Kidney (tissue), 14 donors: ENCODE data around the gene TBC1D1. TPM values are rescaled to one million over a fixed set of nuclear protein-coding genes. Genes with fewer than 3 reads are reported as not detected.

ENCODE experiments used
- DNase-seq, 5 donors: peaks; one replicate each; pipeline ENCODE4 v3.0.0-alpha.2; 2013 to 2020
- FAIRE-seq: peaks from 2 replicates; lab custom pipeline; 2012; peaks lifted over from hg19 to GRCh38; lab: Jason Lieb, UNC
- H3K27ac ChIP-seq, 2 donors: one replicate each; pipeline ENCODE4 v1.7.0; 2013; ENCODE audit warnings: low read depth in 2 of 2, low read length in 2 of 2, inconsistent platforms in 1 of 2
- H3K27me3 ChIP-seq: one replicate; pipeline ENCODE4 v1.7.1; 2013; ENCODE audit warnings: low read length, inconsistent platforms; ENCODE audit not compliant: control insufficient read depth, insufficient read depth
- H3K36me3 ChIP-seq, 3 donors: one replicate each; pipeline versions ENCODE4 v1.7.0 to v1.7.1; 2013; ENCODE audit warnings: low read length in 3 of 3, control low read depth in 1 of 3, inconsistent platforms in 1 of 3; ENCODE audit not compliant: insufficient read depth in 3 of 3, control insufficient read depth in 2 of 3
- H3K4me1 ChIP-seq, 3 donors: one replicate each; pipeline versions ENCODE4 v1.7.0 to v1.7.1; 2013; ENCODE audit warnings: low read length in 3 of 3, inconsistent platforms in 1 of 3, low read depth in 1 of 3; ENCODE audit not compliant: control insufficient read depth in 2 of 3, insufficient read depth in 2 of 3
- H3K4me3 ChIP-seq, 3 donors: one replicate each; pipeline versions ENCODE4 v1.7.0 to v1.8.1; 2013; ENCODE audit warnings: low read length in 3 of 3, control low read depth in 1 of 3, inconsistent platforms in 1 of 3
- H3K9ac ChIP-seq, 3 donors: one replicate each; pipeline versions ENCODE4 v1.7.0 to v1.7.1; 2013; ENCODE audit warnings: low read length in 3 of 3, control low read depth in 1 of 3, inconsistent platforms in 1 of 3
- H3K9me3 ChIP-seq, 3 donors: one replicate each; pipeline versions ENCODE4 v1.7.0 to v1.7.1; 2013; ENCODE audit warnings: low read length in 3 of 3, control low read depth in 1 of 3, inconsistent platforms in 1 of 3; ENCODE audit not compliant: control insufficient read depth in 2 of 3, insufficient read depth in 1 of 3
- CTCF ChIP-seq: IDR thresholded peaks from 3 replicates; pipeline ENCODE4 v1.5.1; 2012; ENCODE audit warnings: mild to moderate bottlenecking, moderate library complexity, borderline replicate concordance; ENCODE audit not compliant: insufficient read depth; ENCODE audit errors: extremely low read depth
- intact Hi-C: fragments of 100-400 bp; cut with DNase I; formaldehyde crosslinking; loops from one replicate; pipeline ENCODE4 v1.11.1; 2022
- polyA plus RNA-seq: library from polyadenylated mRNA; stranded (reverse); fragments of 350-450 nt; fragmentation: Illumina TruSeq; extraction: RNeasy Lipid Tissue Mini Kit (QIAGEN cat#74804); gene quantifications from one replicate; pipeline ENCODE4 v1.2.3, GENCODE V29; 2014; ENCODE audit warnings: low read depth, low replicate concordance; ENCODE audit not compliant: insufficient read depth
- total RNA-seq: library from RNA; stranded (reverse); fragmentation: NEBNext Ultra II Directional; extraction: Animal tissue kit (Norgen Biotek cat#: 25700); gene quantifications from one replicate; pipeline ENCODE4 v1.2.1, GENCODE V29; 2021
- donor health status: control.
- donor health status: control.
- donor health status: control.
- donor health status: control.
- donor health status: control.
- donor health status: DM: yes; HTN: yes; CAD: no.
- donor health status: Normal renal cell carcinoma (clear cell type).

TBC1D1 gene
- total and polyA plus RNA-seq, 2 donors from 2014 or later: 170 to 182 TPM

- Histone ChIP-seq H3K36me3 (no peaks in the 10 kb centered on the region), H3K27me3 (no peaks in the 10 kb centered on the region), H3K9ac (no peak overlapping the region), H3K9me3 (no peaks in the 10 kb centered on the region), H3K4me1 (peaks cover 0 to 5% (median 3%) of the 10 kb centered on the region in 3 donors), H3K27ac (no peak overlapping the region), H3K4me3 (no peak overlapping the region)
- no peak for TF ChIP-seq CTCF
- DNase-seq: no peak
- intact Hi-C loops: no loop called here
- FAIRE-seq: no peak
Observed at GRCh38 chr4:38145741-38146140, 254.9 kb downstream of the TBC1D1 start.

GRCh38 chr4:38146383-38146782, 255.5 kb downstream of the TBC1D1 start:
- Histone ChIP-seq H3K9ac (no peak overlapping the region), H3K4me1 (peaks cover 0 to 5% (median 3%) of the 10 kb centered on the region in 3 donors), H3K4me3 (no peak overlapping the region), H3K27me3 (no peaks in the 10 kb centered on the region), H3K27ac (no peak overlapping the region), H3K36me3 (no peaks in the 10 kb centered on the region), H3K9me3 (no peaks in the 10 kb centered on the region)
- TF ChIP-seq CTCF: no peak
- intact Hi-C loops: no loop called here
- FAIRE-seq (no peak), DNase-seq (no peak)

GRCh38 chr4:38149472-38149996, 258.6 kb downstream of the TBC1D1 start:
- no peak for DNase-seq
- FAIRE-seq: no peak
- H3K4me1 ChIP-seq: peaks cover 0 to 5% (median 3%) of the 10 kb centered on the region in 3 donors
- no peak overlapping the region for H3K27ac ChIP-seq
- no peaks in the 10 kb centered on the region for H3K36me3 ChIP-seq
- TF ChIP-seq CTCF: no peak
- no peak overlapping the region for H3K4me3 ChIP-seq
- intact Hi-C loops: no loop called here
- no peaks in the 10 kb centered on the region for H3K9me3 ChIP-seq
- no peak overlapping the region for H3K9ac ChIP-seq
- no peaks in the 10 kb centered on the region for H3K27me3 ChIP-seq
